PC-9 (cell line): ENCODE results near the gene EPB41.

Source experiments
- EZH2 ChIP-seq: fragments of 200-600 bp; sonication (generic); IDR thresholded peaks from 2 replicates; pipeline ENCODE4 v1.8.0; 2017; ENCODE audit warnings: antibody characterized with exemption, low read depth
- TF ChIP-seq, protein P1 (sequence below): fragments of 200-600 bp; sonication (generic); conservative IDR thresholded peaks from 2 replicates; pipeline ENCODE4 v1.6.1; 2017; ENCODE audit warnings: mixed run types, antibody characterized with exemption, mild to moderate bottlenecking, moderate library complexity

DNA sequence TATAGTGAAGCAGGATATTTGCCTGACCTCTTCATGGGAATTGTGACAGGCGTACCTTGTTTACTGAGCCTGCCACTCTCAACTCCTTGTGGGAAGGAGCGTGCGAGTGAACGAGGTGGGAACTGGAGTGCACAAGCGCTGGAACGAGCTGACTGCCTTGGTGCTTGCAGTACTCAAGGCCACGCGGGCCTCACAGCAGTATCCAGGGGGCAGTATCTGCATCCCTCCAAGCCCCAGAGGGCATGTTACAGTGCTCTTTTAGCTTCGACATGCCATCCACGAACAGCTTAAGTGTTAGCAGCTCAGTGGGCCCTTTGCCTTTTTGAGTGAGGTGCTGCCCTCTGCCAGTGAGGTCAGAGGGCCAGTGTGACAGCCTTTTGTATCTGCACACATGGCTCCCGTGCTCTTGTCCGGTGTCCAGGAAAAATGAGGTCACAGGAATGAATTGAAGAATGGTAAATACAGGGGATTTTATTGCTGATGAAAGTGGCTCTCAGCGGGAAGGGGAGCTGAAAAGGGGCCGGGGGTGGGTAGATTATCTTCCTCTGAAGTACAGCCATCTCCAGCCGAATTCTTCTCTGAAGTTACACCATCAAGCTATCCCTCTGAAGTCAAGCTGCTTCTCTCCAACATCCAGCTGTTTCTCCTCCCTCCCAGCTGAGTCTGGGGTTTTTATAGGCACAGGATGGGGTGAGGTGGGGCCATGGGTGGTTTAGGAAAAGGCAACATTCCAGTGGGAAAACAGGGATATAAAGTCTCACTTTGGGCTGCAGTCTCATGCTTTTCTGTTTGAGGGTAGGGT, 69.3 kb downstream of the EPB41 start:
- TF ChIP-seq, protein P1, sequence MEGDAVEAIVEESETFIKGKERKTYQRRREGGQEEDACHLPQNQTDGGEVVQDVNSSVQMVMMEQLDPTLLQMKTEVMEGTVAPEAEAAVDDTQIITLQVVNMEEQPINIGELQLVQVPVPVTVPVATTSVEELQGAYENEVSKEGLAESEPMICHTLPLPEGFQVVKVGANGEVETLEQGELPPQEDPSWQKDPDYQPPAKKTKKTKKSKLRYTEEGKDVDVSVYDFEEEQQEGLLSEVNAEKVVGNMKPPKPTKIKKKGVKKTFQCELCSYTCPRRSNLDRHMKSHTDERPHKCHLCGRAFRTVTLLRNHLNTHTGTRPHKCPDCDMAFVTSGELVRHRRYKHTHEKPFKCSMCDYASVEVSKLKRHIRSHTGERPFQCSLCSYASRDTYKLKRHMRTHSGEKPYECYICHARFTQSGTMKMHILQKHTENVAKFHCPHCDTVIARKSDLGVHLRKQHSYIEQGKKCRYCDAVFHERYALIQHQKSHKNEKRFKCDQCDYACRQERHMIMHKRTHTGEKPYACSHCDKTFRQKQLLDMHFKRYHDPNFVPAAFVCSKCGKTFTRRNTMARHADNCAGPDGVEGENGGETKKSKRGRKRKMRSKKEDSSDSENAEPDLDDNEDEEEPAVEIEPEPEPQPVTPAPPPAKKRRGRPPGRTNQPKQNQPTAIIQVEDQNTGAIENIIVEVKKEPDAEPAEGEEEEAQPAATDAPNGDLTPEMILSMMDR: no peak
- TF ChIP-seq EZH2: no peak
